GM19397 (cell line): ENCODE data around the gene TUBA1B.
A peak's percentile ranks its signal among the peaks of the same experiment; 100 is the strongest.
"Not testable (repeated sequence)": the region's sequence is repeated elsewhere in the genome, so short reads cannot be mapped to it uniquely, and the experiment has no call there.

Experiments
- ATAC-seq: cut with Tn5 transposase; IDR thresholded peaks from one replicate; pipeline ENCODE4 v1.9.1; 2021; ENCODE audit warnings: mild to moderate bottlenecking, moderate library complexity; ENCODE audit not compliant: unreplicated experiment

Gene TUBA1B

GRCh38 chr12:49127971-49128370, 3.2 kb downstream of the TUBA1B start:
- ATAC-seq = not testable (repeated sequence)

GRCh38 chr12:49126852-49127763, 4.1 kb downstream of the TUBA1B start:
- ATAC-seq = no peak

GRCh38 chr12:49121047-49121696, 10.0 kb downstream of the TUBA1B start:
- no peak for ATAC-seq

GRCh38 chr12:49111206-49111605, 20.0 kb downstream of the TUBA1B start:
- ATAC-seq = no peak

GRCh38 chr12:49110464-49111155, 20.6 kb downstream of the TUBA1B start, which contains the start of gene LMBR1L:
LMBR1L (minus strand) TSS chr12:49110847; CDS start chr12:49110555, 292 bp downstream.
- ATAC-seq = peak; percentile 97

GRCh38 chr12:49109641-49110463, 21.3 kb downstream of the TUBA1B start:
- peak; percentile 6 for ATAC-seq

- ATAC-seq = no peak
Observed at GRCh38 chr12:49108958-49109404, 22.2 kb downstream of the TUBA1B start.

GRCh38 chr12:49105504-49106084, 25.6 kb downstream of the TUBA1B start:
- ATAC-seq = no peak

GRCh38 chr12:49104822-49105221, 26.4 kb downstream of the TUBA1B start:
- no peak for ATAC-seq

- no peak for ATAC-seq
Observed at GRCh38 chr12:49100380-49100779, 30.8 kb downstream of the TUBA1B start.

GRCh38 chr12:49098703-49099102, 32.5 kb downstream of the TUBA1B start:
- ATAC-seq = no peak

- no peak for ATAC-seq
Observed at GRCh38 chr12:49098035-49098451, 33.2 kb downstream of the TUBA1B start.

GRCh38 chr12:49097381-49097780, 33.8 kb downstream of the TUBA1B start:
- no peak for ATAC-seq

- no peak for ATAC-seq
Observed at GRCh38 chr12:49094975-49095365, 36.2 kb downstream of the TUBA1B start.

GRCh38 chr12:49094160-49094974, 36.8 kb downstream of the TUBA1B start, which contains the start of gene DHH:
DHH (minus strand) TSS chr12:49094801; CDS start chr12:49094512, 289 bp downstream.
- ATAC-seq = no peak

GRCh38 chr12:49093792-49094159, 37.4 kb downstream of the TUBA1B start:
- no peak for ATAC-seq

- no peak for ATAC-seq
Observed at GRCh38 chr12:49092816-49093406, 38.3 kb downstream of the TUBA1B start.

GRCh38 chr12:49092086-49092815, 38.9 kb downstream of the TUBA1B start:
- ATAC-seq = no peak
